ENCODE measurements around the gene NCSTN.

Gene NCSTN

GRCh38 chr1:160352555-160352954, 9.4 kb downstream of the NCSTN start:
- DNase-seq, result no peak

DNA sequence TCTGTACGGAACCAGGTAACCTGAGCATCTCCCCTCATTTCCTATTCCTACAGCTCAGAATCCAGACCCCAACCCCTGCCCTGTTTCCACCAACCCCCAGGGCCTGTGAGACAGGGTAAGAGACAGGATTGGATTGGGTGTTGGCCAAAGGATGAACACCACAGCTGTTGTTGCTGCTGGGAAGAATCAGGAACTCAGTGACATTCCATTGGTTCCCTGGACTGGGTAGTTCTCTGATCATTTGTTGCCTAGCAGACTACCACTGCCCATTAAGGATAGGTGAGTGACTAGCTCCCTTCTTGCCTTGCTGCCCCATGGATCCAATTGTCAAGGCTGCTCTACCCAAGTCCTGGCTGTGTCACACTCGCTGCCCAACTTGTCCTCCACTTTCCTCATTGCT, 10.0 kb downstream of the NCSTN start:
- no peak for DNase-seq

GRCh38 chr1:160354388-160354985, 11.3 kb downstream of the NCSTN start:
- peak; percentile 34 for DNase-seq

DNA sequence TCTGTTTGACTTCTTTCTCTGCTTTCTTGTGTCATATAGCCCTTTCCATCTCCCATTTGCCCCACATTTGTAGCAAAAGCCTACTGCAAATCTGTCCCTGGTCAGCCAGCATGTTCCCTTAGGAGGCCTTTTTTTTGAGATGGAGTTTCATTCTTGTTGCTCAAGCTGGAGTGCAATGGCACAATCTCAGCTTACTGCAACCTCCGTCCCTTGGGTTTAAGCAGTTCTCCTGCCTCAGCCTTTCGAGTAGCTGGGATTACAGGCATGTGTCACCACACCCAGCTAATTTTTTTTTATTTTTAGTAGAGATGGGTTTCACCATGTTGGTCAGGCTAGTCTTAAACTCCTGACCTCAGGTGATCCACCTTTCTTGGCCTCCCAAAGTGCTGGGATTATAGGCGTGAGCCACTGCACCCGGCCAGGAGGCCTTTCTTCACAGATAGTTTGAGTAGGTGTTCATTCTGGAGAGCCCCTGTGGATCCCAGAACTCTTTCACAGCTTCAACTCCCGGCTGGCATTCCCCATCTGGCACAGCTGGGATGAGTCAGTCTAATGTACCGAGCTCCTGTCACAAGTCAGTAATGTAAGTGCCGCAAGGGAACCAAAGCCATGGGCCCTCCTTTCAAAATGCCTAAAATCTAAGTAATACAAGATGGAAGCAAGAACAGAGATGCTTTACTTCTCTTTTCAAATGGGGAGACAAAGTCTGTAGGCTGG, 14.3 kb downstream of the NCSTN start:
- DNase-seq, result no peak

DNA sequence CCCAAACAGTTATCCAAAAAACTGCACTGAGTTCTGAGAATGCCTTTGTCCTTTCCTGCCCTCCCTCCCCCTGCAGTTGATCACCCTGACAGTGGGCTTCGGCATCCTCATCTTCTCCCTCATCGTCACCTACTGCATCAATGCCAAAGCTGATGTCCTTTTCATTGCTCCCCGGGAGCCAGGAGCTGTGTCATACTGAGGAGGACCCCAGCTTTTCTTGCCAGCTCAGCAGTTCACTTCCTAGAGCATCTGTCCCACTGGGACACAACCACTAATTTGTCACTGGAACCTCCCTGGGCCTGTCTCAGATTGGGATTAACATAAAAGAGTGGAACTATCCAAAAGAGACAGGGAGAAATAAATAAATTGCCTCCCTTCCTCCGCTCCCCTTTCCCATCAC, 14.9 kb downstream of the NCSTN start:
- no peak for DNase-seq

DNA sequence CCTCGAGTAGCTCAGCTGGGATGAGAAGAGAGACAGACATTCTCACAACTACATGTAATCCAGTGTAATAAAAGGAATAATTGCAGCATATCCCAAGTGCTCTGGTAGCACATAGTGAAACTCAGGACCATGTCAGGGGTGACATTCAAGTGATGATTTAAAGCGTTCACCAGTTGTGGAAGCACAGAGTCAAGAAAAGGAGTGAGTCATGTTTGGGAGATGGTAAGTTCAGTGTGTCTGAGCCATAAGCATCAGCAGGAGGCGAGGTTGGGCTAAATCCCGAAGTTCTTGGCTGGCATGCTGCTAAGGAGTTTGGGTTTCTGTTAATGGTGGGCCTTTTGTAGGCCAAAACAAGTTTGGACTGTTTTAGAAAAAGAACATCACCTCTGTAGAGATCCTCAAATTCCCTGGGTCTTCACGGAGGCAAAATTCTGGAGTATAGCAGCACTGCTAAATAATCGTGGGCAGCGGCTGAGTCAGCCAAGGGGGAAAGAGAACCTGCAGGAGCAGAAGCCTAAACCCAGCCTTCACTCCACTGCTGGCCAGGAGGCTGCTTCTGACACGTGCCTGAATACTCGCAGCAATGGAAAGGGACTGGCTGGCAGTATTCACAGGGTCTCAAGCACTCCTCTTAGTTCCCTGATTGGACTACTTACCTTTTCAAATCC, 16.5 kb downstream of the NCSTN start:
- DNase-seq, result no peak

GRCh38 chr1:160360227-160360695, 17.1 kb downstream of the NCSTN start:
- no peak for DNase-seq

- no peak for DNase-seq
Observed at GRCh38 chr1:160361199-160361598, 18.0 kb downstream of the NCSTN start.

DNA sequence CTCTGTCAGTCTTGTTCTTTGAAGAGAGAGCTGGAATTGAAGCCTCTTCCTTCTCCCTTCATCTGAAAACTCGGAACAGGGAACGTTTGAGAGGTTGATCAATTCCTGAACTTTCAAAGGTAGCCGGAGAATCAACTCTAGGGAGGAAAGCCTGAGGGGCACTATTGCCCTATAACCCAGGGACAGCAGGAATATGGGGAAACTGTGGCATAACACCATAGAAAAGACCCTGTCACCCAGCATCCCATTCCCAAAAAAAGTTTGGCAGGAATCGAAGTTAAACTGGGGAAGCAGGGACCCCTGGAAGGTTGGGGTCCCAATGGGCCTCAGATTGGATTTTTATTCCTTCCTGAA, 18.6 kb downstream of the NCSTN start:
- no peak for DNase-seq

DNA sequence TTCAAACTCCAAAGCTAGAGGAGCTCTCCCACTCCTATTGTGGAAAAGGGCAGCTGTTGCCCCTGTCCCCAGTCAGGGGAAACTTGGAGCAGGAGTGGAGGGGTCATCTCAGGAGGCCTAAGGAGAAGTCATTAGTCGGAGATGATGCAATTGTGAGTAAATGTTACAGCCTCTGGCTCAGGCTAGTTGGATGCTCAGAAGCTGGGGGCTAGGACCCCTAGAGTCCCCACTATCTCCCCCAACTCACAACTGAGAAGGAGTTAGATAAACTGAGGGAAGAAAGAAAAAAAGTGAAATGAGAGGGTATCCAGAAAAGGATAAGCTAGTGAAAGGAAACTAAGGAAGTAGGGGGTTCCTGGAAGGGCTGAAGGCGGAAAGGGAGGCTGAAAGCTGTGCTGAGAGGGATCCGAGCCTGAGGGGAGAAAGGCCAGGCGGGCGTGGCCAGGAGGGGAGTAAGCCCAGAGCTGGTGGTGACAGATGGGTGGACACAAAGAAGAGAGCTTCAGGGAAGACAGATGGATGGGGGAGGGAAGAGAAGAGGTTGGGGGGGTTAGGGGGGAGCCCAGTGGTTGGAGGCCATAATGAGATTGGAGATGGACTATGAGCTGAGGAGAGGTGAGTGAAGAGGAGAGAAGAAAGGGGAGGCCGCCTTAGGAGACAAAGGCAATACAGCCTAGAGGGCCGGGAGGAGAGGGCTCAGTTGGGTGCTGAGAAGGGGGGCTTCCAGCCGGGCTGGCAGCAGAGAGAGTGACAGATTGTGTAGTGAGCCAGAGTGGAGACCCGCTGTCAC, 19.2 kb downstream of the NCSTN start:
- DNase-seq, result no peak

DNA sequence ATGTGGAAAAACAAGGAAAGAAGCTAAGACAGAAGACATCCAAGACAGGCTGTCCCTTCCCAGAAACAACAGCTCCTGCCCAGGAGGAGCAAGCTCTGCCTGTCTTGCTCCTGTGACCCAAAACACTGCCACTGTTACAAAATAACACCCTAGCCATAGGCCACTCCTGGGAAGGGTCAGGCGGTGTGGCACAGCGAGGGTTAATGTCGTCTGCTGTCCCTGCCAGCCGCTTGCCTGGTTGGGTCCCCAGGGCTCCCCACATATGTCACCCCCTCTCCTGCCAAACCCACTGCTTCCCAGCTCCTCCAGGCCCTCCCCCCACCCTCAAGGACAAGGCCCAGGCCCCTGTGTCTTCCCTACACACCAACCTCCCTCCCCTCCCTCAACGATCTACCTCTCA, 19.8 kb downstream of the NCSTN start:
- DNase-seq, result no peak

- DNase-seq, result no peak
Observed at GRCh38 chr1:160363951-160364735, 21.0 kb downstream of the NCSTN start.

- no peak for DNase-seq
Observed at GRCh38 chr1:160365325-160365724, 22.1 kb downstream of the NCSTN start.

DNA sequence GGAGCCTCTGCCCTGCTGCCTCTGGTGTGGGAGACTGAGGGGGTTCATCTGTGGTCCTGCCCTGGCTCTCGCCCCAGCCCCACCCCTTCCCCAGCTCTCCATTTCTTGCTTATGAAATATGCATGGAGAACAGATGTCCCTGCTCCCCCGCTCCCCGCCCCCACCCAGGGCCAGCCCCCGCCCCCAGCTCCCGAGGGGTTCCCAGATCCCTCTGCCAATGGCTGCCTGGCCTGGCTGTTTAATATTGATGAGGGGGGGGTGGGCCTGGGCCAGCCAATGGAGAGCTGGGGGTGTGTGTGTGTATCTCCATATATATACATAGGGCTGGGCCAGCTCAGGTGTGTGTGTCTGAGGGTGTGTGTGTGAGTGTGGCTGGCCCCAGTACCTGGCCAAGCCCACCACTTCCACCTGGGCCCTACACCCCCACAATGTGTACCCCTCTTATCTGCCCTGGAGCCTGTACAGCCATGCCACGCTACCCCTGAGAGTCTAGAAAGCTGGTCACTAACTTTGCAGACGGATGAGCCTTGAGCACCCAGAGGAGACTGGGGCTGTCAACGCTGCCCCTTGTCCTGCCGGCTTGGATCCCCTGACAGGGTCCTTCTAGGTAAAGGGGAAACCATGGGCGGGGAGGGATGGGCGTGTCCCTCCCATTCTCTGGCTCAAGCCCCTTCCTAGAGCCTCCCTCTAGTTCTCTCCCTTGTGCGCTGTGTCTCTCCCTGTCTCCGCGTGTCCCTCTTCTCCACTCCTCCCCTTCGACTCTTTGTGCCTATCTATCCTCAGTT, 23.7 kb downstream of the NCSTN start, which contains the start of gene NHLH1:
Gene NHLH1, plus strand, starts transcription at position 341 of the 785 bp plus-strand sequence. CDS start 3,661 bp downstream, outside the sequence.
- no peak for DNase-seq

- no peak for DNase-seq
Observed at GRCh38 chr1:160367516-160367900, 24.3 kb downstream of the NCSTN start.

- no peak for DNase-seq
Observed at GRCh38 chr1:160367934-160368923, 25.0 kb downstream of the NCSTN start.

- DNase-seq, result no peak
Observed at GRCh38 chr1:160369087-160369486, 25.9 kb downstream of the NCSTN start.

GRCh38 chr1:160370561-160371345, 27.6 kb downstream of the NCSTN start:
- no peak for DNase-seq

DNA sequence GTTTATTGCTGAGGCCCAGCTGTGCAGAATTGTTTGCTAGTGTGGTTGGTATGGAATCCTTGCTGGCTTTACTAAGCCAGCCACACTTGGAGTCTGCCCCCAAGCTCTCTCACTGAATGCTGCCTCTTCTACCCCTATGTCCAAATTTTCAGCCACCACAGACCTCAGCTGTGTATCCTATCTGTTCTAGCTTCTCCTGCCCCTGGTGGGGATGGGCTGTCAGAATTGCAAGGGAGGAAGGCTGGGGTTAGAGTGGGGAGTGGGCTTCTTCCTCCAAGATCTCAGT, 28.1 kb downstream of the NCSTN start:
- no peak for DNase-seq

DNA sequence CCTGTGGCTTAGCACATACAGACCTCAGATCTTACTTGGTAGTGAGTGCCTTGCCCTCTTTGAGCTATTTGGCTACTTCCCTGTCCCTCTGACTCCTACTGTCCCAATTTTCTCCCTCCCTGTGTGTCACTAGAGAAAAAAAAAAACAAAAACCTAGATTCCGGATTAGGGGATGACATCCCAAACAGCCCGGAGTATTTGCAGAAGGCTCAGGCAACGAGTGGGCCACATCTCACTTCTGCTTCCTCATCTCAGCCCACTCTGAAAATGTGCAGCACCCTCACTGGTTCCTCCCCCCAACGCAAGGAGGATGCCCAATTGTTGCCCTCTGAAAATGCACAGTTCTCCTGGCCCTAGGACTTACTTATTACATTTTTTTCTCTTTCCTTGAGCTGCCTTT, 28.6 kb downstream of the NCSTN start:
- no peak for DNase-seq

Data from activated CD4-positive, alpha-beta T cell treated with anti-CD3 and anti-CD28 coated beads for 48 hours (primary cell).